Small intestine (tissue), 7 donors: ENCODE measurements around the gene SPHK2. TPM values are rescaled to one million over a fixed set of nuclear protein-coding genes. Genes with fewer than 3 reads are reported as not detected.

Source experiments
- DNase-seq, 2 donors: peaks; one replicate each; pipeline versions ENCODE4 v3.0.0 to v3.0.0-alpha.2; 2013
- FAIRE-seq: peaks from 2 replicates; lab custom pipeline; 2012; peaks lifted over from hg19 to GRCh38; lab: Jason Lieb, UNC
- H3K27ac ChIP-seq, 3 donors: one replicate each; pipeline ENCODE4 v1.5.1; 2013; ENCODE audit warnings: low read length in 2 of 3, mild to moderate bottlenecking in 2 of 3, control low read depth in 1 of 3, inconsistent platforms in 1 of 3, low read depth in 1 of 3, moderate library complexity in 1 of 3
- H3K27me3 ChIP-seq, 3 donors: one replicate each; pipeline ENCODE4 v1.6.1; 2013; ENCODE audit warnings: low read length in 3 of 3, inconsistent platforms in 1 of 3; ENCODE audit not compliant: control insufficient read depth in 3 of 3, insufficient read depth in 3 of 3
- H3K36me3 ChIP-seq, 3 donors: one replicate each; pipeline ENCODE4 v1.6.1; 2013; ENCODE audit warnings: low read length in 3 of 3, inconsistent platforms in 1 of 3, low read depth in 1 of 3, mild to moderate bottlenecking in 1 of 3, moderate library complexity in 1 of 3; ENCODE audit not compliant: control insufficient read depth in 3 of 3, insufficient read depth in 2 of 3
- H3K4me1 ChIP-seq, 3 donors: one replicate each; pipeline ENCODE4 v1.6.1; 2013; ENCODE audit warnings: low read length in 2 of 3, inconsistent platforms in 1 of 3, low read depth in 1 of 3, mild to moderate bottlenecking in 1 of 3, moderate library complexity in 1 of 3; ENCODE audit not compliant: control insufficient read depth in 3 of 3, insufficient read depth in 2 of 3
- H3K4me3 ChIP-seq, 3 donors: one replicate each; pipeline ENCODE4 v1.5.1; 2013; ENCODE audit warnings: low read length in 3 of 3, control low read depth in 1 of 3, inconsistent platforms in 1 of 3, low read depth in 1 of 3, mild to moderate bottlenecking in 1 of 3, moderate library complexity in 1 of 3
- H3K9me3 ChIP-seq, 2 donors: one replicate each; pipeline ENCODE4 v1.6.1; 2013; ENCODE audit warnings: low read depth in 1 of 2, low read length in 1 of 2; ENCODE audit not compliant: control insufficient read depth in 2 of 2, insufficient read depth in 1 of 2
- WGBS, 3 donors: extraction: QIAGEN DNeasy Blood & Tissue Kit; methylation state at CpG; one replicate each; pipeline ENCODE4 v1.1.7; 2013; 5-methylcytosine and 5-hydroxymethylcytosine counted together
- polyA plus RNA-seq, 4 donors: library from polyadenylated mRNA; stranded (reverse) in 3 of 4; unstranded in 1 of 4; fragments of 200-250 nt in 3 of 4; fragments of 120-200 nt in 1 of 4; gene quantifications; one replicate each; pipeline versions ENCODE4 v1.2.1 to v1.2.3, GENCODE V29; 2013
- donor health status: healthy with polysubstance abuse.
- donor health status: control.
- donor health status: control.
- donor health status: Bipolar disorder and iron deficiency.
- donor health status: healthy.

The SPHK2 gene
- polyA plus RNA-seq, 4 donors: 22.1 to 85.7 (median 49.9) TPM

DNA sequence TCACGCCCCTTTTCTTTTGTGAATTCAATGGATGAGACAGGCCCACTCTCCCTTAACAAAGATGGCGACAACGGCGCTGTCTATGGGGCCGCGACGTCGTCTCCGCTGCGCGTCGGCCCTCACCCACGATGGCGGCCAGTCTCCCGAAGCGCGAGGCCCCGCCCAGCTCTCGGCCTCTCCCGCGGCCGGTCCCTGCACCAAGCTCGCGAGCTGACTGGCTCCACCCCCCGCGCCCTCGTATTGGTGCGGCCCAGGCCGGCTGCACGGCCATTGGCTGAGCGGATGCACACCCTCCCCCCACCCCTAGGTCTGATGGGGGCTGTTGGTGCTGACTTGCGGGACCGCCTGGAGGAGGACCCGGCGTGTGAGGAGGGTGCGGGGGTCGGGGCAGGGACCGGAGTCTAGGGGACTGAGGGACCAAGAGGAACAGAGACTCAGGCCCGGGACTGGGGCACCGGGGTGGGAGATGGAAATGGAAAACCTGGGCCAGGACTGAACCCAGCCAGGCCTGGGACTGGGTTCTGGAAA, 4.8 kb downstream of the SPHK2 start:
- peak overlapping the region; percentile 26 to 78 (median 64) for H3K4me3 ChIP-seq
- no peaks in the 10 kb centered on the region for H3K27me3 ChIP-seq
- peak overlapping the region; percentile 56 to 96 (median 93) for H3K27ac ChIP-seq
- WGBS, 3 donors: 0 to 2% (median 1%) methylated on average over 40 of the region's 40 CpGs
- DNase-seq (peak; percentile 98 to 99), FAIRE-seq (no peak)
- no peaks in the 10 kb centered on the region for H3K9me3 ChIP-seq
- H3K36me3 ChIP-seq: peaks cover 0 to 34% (median 0%) of the 10 kb centered on the region in 3 donors
- H3K4me1 ChIP-seq: peaks cover 0 to 47% (median 3%) of the 10 kb centered on the region in 3 donors

DNA sequence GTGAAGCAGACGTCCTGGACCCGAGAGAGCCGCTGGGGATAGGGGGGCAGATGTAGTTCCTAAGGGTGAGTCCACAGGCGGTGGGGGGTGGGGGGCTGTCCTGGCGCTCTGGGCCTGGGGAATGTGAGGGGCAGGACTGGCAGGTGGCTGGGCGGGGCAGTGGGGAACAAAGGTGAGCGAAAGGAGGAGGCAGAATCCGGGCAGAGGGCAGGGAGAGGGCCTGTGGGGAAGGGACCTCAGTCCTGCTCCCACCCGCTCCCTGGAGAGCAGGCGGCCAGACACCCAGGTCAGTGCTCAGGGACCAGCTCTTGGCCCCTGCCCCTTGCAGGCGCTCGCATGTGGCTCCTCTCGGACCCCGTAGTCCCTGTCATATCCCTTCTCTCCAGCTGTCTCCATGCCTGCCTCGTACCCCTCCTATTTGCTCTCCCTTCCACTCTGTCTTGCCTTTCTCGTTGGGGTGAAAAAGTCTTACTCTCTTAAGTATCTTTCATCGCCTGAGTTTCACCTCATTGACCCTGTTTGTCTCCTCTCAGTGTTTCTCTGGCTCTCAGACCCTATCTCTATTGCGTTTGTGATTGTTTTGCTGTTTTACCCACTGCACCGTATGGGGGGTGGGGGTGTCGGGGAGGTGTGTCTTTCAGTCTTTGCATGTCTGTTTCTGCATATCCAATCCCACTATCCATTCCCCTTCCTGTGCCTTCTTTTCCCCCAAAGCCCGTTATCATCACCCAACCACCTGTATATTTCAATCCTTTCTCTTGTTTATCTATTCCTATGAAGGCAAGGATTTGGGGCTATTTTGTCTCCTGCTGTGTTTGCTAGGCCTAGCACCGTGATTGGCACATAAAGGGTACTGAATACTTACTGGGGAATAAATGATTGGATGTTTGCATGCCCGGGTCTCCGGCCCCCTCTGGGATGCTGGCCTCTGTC, 5.8 kb downstream of the SPHK2 start:
- peak overlapping the region; percentile 56 to 96 (median 93) for H3K27ac ChIP-seq
- H3K4me3 ChIP-seq: peak overlapping the region; percentile 26 to 78 (median 64)
- no peak for FAIRE-seq
- H3K4me1 ChIP-seq: peaks cover 0 to 53% (median 5%) of the 10 kb centered on the region in 3 donors
- peaks cover 0 to 41% (median 0%) of the 10 kb centered on the region in 3 donors for H3K36me3 ChIP-seq
- H3K27me3 ChIP-seq: no peaks in the 10 kb centered on the region
- no peaks in the 10 kb centered on the region for H3K9me3 ChIP-seq
- 22 to 49% (median 35%) methylated on average over 19 to 24 of the region's 24 CpGs for WGBS, 3 donors
- DNase-seq: peak; percentile 81 to 87

- H3K4me3 ChIP-seq: peak overlapping the region in 2 of 3 donors; percentile 64 to 78
These were observed 6.6 kb downstream of the SPHK2 start for GRCh38 chr19:48625891-48626327.

GRCh38 chr19:48627201-48627864, 8.0 kb downstream of the SPHK2 start:
- no peaks in the 10 kb centered on the region for H3K27me3 ChIP-seq
- H3K4me3 ChIP-seq: peak overlapping the region in 1 of 3 donors; percentile 12
- FAIRE-seq (no peak), DNase-seq (peak; percentile 89 to 94)
- H3K36me3 ChIP-seq: peaks cover 0 to 46% (median 0%) of the 10 kb centered on the region in 3 donors
- no peaks in the 10 kb centered on the region for H3K9me3 ChIP-seq
- peak overlapping the region; percentile 78 to 87 (median 83) for H3K27ac ChIP-seq
- peaks cover 5 to 71% (median 10%) of the 10 kb centered on the region in 3 donors for H3K4me1 ChIP-seq
- WGBS, 3 donors: 35 to 72% (median 45%) methylated on average over 6 of the region's 6 CpGs

More at GRCh38 chr19:48625891-48626327, 6.6 kb downstream of the SPHK2 start:
- DNase-seq (peak in 1 of 2 donors; percentile 38), FAIRE-seq (no peak)
- Histone ChIP-seq H3K36me3 (peaks cover 0 to 43% (median 0%) of the 10 kb centered on the region in 3 donors), H3K4me1 (peaks cover 3 to 62% (median 9%) of the 10 kb centered on the region in 3 donors), H3K9me3 (no peaks in the 10 kb centered on the region), H3K27ac (peak overlapping the region; percentile 11 to 96 (median 93)), H3K27me3 (no peaks in the 10 kb centered on the region)
- WGBS, 3 donors: 31 to 74% (median 45%) methylated on average over 29 to 30 of the region's 30 CpGs

- Histone ChIP-seq H3K27ac (peak overlapping the region; percentile 78 to 87 (median 83)), H3K4me1 (peaks cover 5 to 77% (median 10%) of the 10 kb centered on the region in 3 donors), H3K4me3 (peak overlapping the region in 1 of 3 donors; percentile 12), H3K27me3 (no peaks in the 10 kb centered on the region), H3K9me3 (no peaks in the 10 kb centered on the region), H3K36me3 (peaks cover 0 to 47% (median 0%) of the 10 kb centered on the region in 3 donors)
- DNase-seq (no peak), FAIRE-seq (no peak)
- WGBS, 3 donors: 69 to 81% (median 71%) methylated on average over 13 to 17 of the region's 17 CpGs
These were observed 8.6 kb downstream of the SPHK2 start for GRCh38 chr19:48627865-48628314.

DNA sequence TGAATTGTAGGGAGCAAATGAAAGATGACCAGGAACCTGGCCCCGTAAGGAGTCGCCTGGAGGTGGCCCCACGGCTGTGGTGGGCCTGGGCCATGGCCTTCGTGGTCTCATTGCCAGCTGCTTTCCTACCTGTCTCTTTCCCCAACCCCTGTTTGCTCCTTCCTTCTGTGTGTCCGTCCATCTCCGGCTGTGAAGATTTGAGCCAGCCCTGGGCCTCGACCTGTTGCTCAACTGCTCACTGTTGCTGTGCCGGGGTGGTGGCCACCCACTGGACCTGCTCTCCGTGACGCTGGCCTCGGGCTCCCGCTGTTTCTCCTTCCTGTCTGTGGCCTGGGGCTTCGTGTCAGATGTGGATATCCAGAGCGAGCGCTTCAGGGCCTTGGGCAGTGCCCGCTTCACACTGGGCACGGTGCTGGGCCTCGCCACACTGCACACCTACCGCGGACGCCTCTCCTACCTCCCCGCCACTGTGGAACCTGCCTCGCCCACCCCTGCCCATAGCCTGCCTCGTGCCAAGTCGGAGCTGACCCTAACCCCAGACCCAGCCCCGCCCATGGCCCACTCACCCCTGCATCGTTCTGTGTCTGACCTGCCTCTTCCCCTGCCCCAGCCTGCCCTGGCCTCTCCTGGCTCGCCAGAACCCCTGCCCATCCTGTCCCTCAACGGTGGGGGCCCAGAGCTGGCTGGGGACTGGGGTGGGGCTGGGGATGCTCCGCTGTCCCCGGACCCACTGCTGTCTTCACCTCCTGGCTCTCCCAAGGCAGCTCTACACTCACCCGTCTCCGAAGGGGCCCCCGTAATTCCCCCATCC, 9.4 kb downstream of the SPHK2 start:
- DNase-seq: no peak
- H3K4me3 ChIP-seq: no peak overlapping the region
- H3K9me3 ChIP-seq: no peaks in the 10 kb centered on the region
- peak overlapping the region in 2 of 3 donors; percentile 79 to 82 for H3K27ac ChIP-seq
- FAIRE-seq: no peak
- H3K4me1 ChIP-seq: peaks cover 8 to 77% (median 10%) of the 10 kb centered on the region in 3 donors
- H3K36me3 ChIP-seq: peaks cover 0 to 47% (median 0%) of the 10 kb centered on the region in 3 donors
- 73 to 81% (median 77%) methylated on average over 27 to 34 of the region's 34 CpGs for WGBS, 3 donors
- H3K27me3 ChIP-seq: no peaks in the 10 kb centered on the region

GRCh38 chr19:48629297-48629598, 9.9 kb downstream of the SPHK2 start:
- FAIRE-seq (no peak), DNase-seq (no peak)
- peaks cover 10 to 81% (median 12%) of the 10 kb centered on the region in 3 donors for H3K4me1 ChIP-seq

More at GRCh38 chr19:48629297-48629598, 9.9 kb downstream of the SPHK2 start:
- Histone ChIP-seq H3K27ac (peak overlapping the region; percentile 79 to 87 (median 82)), H3K36me3 (peaks cover 0 to 47% (median 0%) of the 10 kb centered on the region in 3 donors), H3K9me3 (no peaks in the 10 kb centered on the region), H3K4me3 (no peak overlapping the region), H3K27me3 (no peaks in the 10 kb centered on the region)
- 86 to 91% (median 88%) methylated on average over 22 of the region's 22 CpGs for WGBS, 3 donors
